NCI-H524 (cell line): ENCODE results near the gene PCBD1.
A peak's percentile ranks its signal among the peaks of the same experiment; 100 is the strongest.
"Not testable (repeated sequence)": the region's sequence is repeated elsewhere in the genome, so short reads cannot be mapped to it uniquely, and the experiment has no call there.

Source experiments
- DNase-seq, 2 experiments: peaks; one replicate each; lab custom pipeline; 2025; lab: John Stamatoyannopoulos, UW

The PCBD1 gene

DNA sequence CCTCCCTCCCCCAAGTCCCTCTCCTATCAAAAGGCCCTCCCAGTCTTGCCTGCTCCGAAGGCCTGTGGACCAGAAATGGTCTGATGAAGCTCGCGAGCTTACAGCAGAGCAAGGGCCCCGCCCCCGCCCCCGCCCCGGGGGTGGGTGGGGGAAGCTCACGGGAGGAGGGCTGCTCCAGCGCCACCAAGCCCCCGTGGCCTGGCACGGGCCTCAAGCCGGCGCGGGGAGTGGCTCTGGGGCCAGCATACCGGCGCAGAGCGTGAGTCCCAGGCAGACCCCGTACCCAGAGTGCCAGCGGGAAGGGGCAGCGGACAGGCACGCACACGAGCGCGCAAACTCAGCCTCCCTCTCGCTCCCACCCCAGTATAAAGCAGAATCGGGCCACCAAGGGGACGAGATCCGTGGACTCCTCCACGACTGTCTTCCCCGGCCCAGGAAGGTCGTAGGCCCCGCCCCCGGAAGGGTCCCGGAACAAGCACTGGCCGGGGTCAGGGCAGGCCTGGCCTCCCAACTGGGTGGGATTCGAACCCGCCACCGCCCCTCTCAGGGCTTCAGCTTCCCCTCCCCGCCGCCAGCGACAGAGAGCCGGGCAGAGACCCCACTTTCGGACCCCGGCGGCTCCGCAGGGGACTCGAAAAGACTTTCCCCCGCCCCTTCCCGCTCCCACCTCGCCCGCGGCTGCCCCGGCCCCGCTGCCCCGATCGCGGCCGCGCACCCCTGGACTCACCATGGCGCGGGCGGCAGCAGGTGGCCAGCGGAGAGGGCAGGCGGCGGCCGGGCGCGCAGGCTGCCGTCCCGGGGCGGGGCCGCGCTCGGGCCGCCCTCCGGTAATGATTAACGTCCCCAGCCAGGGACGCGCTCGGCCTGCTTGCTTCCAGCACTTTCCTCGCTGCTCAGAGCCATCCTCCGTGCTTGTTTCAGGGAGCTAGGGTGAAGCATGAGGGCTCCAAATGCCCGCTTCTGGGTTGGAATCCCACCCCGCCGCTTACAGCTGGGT, at the start of gene PCBD1:
PCBD1 (minus strand) TSS at position 762 of the 997 bp plus-strand sequence; CDS start at position 730, 32 bp downstream.
- peak in 1 of 2 experiments; percentile 32 for DNase-seq

DNA sequence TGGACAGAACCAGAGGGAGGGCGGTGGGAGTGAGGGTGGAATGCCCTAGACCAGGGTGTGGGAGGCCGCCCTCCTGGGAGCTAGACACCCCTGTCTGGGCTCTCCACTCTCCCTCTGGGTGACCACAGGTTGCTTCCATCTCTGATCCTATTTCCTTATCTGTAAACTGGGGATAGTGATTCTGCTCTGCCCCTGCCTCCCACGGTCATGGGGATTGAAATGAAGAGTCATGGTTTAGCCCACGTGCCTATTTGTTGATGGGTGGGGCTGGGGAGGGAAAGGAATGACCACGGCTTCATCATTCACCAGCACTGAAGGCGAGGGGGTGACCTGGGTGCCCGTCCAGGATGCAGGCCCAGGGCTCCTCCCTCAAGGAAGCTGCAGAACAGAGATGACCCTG, 49.3 kb upstream of the PCBD1 start:
- no peak for DNase-seq

DNA sequence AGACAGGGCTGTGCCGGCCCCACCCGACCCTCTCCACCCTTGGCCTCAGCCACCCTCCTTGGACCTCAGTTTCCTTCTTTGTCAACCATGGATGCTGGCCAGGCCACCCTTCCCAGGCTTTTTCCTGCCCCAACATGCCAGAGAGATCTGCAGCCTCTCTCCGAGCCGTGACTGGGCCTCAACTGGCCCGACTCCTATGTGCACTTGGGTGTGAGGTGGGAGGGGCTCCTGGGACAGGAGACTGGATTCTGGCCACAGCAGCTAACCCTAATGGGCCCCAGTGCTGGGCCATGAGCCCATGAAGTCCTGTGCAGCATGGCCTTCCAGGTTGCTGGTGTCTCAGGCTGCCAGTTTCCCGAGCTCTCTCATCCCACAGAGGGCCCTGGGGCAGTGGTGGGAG, 47.7 kb upstream of the PCBD1 start:
- DNase-seq, result no peak

DNA sequence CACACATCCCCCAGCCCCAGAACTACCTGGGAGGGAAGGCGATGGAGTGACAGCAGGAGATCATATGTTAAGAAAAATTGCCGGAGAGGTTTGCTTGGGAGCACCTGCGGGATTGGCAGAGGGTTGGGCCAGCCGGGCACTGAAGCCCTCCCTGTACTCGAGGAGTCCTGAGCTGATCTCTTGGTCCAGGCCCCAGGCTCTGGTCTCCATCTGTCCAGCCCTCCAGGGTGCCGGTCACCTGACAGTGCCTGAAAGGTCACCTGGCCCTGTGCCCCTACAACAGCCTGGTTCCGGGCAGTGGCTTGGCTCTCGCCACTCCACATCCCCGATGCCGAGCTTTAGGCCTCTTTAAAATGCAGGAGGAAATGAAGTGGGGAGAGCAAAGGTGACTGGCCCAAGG, 47.3 kb upstream of the PCBD1 start:
- no peak for DNase-seq

DNA sequence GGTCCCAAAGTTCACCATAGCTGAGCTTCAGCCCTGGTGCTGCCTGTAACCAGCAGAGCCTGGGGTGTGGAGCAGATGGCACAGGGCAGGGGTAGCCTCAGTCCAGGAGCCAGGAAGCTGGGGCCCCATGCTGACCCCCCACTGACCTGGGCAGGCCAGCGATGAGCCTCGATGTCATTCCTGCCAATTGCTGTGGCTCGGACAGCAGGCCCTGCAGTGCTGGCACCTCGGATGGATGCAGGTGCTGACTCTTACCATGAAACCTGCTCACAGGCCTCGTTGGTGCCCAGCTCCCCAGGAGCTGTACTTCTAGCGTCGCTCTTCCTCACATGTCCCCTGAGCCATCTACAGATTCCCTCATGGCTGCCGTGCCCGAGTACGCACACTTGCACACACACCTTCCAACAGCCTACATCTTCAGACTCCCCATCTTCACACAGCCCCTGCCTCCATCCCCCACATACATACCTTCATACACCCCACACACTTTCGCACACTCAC, 46.8 kb upstream of the PCBD1 start:
- no peak for DNase-seq

DNA sequence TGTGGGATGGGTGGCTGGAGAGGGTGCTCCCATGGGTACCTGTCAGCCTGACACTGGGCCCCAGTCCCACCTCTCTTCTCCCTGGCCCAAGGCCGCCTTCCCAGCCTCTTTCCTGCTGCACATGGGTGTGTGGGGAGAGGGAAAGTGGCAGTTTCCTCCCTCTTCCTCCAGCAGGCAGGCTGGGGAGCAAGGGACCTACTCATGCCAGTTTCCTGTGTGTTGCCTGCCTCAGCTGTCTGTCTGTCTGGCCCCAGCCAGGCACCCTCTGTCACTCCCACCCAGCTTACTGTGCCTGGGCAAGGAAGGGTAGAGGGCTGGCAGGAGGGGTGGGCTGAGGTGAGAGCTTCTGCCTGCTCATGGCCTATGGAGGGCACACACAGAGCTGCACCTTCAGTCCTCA, 46.3 kb upstream of the PCBD1 start:
- DNase-seq, result no peak

DNA sequence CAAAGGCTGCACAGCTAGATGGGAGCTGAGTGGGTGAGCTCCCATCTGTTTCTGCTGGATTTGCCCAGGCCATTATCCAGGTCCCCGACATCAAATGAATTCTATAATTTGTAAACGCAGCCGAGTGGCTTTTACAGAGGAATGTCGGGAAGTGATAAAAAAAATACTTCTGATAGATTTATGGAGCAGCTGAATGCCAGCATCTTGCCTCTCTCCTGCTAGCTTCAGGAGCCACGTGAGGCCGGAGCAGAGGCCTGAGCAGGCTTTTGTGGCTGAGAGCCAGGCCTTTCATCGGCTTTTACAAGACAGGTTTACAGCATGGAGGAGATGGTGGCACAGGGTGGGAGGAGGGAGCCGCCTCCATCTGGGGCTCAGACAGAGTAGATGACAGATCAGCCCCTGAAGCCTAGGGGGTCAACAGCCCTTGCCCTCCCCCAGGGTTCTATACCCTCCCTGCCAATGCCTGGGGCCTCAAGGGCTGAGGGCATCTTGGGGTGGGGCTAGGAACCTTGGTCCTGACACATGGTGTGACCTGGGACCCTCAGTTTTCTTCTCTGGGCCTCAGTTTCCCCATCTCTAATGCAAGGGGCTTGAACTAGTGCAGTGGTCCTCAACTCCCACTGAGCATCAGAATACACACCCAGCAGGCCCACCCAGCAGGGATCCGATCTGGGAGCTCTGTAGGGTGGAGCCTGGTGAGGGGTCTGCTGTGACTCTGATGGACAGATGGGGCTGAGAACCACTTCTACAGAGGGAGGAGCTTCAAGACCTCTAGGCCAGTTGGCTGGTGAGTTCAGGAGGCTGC, 44.2 kb upstream of the PCBD1 start:
- peak in 1 of 2 experiments; percentile 41 for DNase-seq

DNA sequence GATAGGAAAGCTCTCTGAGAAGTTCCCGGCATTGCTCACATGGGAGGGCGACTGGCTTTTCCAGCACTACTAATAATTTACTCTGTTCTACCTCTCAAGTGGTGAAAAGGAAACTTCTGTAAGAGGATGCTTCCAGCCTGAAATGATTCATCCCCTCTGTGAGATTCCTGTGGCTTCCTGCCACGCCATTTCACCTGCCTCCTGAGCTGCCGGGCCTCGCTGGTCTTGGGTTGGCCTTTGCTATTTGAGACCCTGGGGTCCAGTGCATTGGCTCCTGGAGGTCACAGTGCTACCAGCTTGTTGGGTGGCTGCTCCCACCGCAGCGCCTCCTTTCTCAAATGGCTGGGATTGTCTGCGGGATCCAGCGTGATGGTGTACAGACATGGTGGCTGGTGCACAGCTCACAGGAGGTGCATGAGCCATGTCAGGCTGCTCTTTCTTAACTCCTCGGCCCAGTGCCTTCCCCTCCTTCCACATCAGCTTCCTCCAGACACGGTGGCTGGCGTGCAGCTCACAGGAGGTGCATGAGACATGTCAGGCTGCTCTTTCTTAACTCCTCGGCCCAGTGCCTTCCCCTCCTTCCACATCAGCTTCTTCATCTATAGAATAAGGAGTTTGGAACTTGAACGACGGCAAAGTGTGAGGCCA, 42.9 kb upstream of the PCBD1 start:
- no peak for DNase-seq

DNA sequence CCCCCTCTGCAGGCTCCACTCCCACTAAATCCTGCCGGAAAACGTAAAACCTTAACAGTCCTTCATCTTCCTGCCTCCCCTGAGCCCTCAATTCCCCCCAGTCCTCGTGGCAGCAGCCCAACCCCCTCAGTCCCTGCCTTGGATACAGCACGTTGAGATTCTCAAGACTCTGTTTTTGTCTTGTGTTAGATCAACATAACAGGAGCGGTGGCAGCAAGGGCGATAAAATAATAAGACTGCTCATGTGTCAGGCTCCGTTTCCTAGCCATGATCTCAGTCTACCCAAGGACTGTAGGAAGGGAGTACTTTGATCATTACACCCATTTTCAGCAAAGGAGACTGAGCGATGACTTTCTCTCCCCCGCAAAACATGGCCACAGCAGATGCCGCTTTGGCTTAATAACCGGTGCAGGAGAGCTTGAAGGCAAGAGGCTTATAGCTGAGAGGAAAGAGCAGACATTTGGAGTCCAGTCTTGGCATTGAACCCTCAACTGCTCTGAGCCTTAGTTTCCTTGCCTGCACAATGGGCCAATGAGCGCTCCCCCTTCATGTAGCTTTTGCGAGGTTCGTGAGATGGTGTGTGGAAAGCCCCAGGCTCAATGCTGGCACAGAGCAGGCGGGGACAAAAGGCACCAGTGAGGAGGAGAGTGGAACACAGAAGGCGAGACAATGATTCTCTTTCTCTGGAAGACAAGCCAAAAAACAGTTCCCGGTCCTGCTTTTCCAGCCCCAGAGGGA, 42.1 kb upstream of the PCBD1 start:
- DNase-seq, result no peak

DNA sequence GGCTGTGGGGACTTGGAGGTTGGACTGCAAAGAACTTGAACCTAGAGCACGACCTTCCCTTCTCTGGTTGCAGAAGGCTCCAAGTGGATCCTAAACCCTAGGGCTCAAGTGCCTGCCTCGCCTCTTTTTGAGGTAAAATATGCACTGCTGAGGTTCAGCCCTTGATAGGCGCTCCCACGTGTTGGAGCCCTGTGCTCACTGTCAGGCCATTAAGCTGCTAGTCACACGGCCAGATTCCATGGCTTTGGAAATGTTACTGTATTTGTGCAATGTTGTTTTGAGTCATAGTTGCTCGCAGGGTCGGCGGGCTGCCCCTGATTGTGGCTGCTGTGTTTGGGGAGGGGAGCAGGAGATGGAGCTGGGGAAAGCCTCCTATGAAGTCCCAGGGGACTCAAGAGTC, 39.8 kb upstream of the PCBD1 start:
- DNase-seq, result no peak

DNA sequence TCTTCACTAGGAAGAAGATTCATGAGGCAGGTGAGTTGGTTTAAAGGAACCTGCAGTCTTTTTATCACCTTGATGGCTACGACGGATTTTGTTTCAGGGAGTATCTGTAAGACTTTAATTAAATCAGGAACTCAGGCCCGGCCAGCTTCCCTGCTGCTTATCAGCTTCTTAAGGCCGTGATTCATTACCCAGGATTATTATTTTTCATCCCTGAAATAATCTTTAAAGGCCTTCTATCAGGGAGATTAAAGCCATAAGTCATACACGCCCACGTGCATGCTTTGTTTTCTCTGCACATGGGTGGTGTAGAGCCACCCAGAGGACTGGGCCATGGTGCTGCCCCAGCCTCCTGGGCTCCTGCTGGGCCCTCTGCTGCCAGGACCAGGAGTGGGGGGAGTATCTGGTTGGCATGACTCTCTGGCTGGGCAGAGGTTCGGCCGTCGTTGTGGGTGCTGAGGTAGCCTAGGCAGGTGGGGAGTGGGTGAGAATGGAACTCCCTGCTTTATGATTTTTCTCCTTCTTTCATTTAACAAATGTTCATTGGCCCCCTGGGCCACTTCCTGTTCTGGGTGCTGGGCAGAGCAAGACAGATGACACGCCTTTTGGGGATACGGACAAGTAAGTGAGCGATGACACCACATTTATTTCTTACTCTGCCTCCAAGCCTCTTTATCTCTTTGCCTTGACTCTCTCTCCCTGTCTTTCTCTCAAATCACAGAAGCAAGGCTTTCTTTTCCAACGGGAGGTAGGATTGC, 39.0 kb upstream of the PCBD1 start:
- DNase-seq, result peak in 1 of 2 experiments; percentile 39

DNA sequence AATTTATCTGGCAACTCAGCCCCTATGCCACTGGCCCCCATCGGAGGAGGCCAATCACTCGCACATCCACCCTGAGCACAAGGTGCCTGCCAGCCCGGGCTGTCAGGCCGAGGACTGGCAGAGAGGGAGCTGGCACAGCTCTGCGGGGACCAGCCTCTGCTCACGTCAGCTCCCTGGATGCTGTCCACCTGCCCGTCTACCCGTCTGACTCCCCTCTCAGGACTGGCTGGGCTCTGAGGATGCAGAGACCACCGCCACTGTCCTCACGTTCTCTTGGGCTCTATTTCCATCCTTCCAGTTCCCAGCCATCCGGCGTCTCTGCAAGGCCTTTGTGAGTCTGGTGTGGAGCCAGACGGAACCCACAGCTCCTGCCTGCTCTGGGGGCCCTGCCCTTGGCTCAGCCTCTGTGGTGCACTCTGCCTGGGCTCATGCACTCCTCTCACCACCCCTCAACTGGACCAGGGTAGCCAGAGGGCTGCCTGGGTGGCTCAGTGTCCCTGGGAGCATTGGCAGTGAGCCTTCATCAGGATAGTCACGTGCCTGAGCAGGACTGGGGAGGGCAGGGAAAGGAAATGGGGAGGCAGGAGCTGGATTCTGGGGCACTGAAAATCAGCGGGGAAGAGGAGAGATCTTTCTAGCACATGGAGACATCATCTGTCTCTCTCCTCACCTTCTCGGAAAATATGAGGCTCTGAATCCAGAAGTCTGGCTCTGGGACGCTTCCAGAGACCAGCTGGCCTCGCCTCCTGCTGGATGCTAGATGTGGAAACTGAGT, 38.0 kb upstream of the PCBD1 start:
- no peak for DNase-seq

DNA sequence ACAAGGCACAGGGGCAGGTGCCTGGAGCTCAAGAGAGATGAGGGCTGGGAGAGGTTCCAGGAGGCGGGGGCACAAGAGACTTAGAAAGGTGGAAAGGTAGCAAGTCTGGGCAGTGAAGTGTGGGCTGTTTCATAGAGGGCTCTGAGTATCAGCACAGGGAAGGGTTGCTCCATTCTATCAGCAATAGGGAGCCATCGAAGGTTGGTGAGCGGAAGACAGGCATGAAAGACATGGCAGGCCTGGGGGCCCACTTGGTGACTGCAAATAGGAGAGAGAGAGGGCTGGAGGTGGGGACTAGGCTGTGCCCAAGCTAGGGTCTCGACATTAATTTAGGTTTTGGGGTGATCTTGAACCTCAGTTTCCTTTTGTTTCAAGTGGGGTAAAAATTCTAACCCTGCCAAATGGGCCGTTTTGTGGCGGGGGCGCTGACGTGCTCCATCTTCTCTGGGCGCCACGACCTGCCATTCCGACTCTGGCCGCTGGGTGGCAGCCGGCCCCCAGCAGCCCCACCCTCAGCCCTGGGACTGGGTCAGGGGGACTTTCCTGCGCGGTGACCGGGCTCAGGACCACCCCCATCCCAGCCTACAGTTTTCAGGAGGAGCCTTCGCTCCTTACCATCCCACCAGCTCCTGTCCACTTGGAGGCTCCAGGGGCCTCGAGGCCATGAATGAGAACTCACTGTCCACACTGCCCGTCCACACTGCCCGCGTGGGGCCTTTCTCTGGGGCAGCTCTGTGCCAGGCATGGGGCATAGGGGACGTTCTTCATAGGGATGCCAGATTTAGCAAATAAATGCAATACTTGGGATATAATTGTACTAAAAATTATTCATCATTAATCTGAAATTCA, 37.2 kb upstream of the PCBD1 start:
- peak in 1 of 2 experiments; percentile 5 for DNase-seq

DNA sequence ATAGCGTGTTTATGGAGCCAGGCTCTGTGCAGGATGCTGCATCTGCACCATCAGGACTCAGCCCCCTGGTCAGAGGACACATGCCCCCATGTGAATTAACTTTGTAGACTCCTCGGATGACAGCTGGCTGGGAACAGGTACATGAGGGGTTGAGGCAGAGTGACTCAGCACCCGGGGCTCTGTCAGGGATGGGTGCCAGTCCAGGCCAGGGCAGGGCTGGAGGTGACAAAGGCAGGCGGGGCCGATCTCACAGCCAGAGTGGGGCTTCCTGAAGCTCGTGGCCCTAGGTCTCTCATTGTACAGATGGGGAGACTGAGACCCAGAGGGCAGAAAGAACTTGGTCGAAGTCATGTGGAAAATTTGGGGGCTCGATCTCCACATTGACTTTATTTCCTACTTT, 35.3 kb upstream of the PCBD1 start:
- no peak for DNase-seq

DNA sequence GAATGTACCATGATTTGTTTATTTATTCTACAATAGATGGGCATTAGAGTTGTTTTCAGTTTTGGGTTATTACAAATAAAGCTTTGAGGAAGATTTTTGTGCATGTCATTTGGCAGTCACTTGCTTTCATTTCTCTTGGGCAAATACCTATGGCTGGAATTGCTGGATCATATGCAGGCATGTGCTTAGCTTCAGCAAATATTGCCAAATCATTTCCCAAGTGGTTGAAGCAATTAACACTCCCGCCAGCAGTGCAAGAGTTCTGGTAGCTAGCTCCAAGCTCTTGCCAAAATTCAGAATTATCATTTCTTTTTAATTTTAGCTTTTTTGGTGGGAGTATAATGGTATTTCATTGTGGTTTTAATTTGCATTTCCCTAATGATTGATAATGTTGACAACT, 32.9 kb upstream of the PCBD1 start:
- DNase-seq, result no peak

DNA sequence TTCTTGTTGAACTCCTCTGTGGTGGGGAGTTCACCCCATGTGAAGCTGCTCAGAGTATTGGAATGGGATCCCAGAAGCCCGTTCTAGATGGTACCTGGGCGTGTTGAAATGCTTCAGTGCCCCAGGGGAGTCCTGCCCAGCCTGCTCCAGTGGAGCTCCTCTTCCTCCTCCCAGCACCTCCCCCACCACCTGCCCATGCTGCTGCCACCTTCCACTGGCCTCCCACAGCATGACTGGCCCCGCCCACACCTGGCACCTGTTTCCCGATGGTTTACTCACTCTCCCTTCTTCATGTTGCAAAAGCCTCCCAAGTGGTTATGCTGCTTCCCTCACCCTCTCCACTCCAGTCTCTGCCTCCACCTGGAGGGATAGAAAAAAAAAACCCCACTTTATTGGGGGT, 32.2 kb upstream of the PCBD1 start:
- no peak for DNase-seq

DNA sequence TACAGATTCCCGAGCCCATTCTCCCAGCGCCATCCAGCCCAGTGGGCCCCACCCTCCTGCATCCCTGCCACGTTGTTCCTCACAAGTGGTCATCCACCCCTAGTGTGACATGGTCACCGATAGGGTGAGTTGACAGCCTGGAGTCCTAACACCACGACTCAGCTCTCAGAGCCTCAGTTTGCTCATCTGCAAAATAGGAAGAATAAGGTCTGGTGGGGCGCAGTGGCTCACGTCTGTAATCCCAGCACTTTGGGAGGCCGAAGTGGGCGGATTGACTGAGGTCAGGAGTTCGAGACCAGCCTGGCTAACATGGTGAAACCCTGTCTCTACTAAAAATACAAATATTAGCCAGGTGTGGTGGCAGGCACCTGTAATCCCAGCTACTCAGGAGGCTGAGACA, 31.5 kb upstream of the PCBD1 start:
- not testable (repeated sequence) for DNase-seq

DNA sequence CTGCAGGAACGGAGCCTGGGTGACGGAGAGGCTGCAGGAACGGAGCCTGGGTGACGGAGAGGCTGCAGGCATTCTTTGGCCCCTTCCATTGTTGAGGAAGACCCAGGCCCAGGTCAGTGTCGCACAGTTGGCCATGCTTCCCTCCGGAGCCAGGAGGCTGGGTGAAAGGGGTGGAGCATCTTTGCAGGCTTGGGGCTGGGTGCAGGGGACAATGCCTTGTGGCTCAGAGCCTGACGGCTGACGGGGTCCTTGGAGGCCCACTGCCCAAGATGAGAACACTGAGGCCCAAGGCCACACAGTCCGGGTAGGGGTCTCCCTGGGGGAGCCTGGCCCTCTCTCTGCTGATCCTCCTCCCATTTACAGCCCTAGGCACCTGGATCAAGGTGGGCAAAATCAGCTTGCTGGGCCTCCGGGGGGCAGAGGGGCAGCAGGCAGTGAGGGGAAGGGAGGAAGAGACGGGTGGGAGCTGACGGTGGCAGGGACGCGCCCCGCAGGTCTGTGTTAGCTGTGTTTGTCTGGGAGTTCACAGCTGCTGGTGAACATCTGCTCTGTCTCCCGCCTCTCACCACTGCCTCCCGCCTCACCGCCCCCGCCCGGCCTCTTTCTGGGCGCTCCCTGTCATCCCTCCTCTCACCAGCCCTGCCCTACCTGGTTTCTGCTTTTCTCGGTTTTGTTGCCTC, 30.6 kb upstream of the PCBD1 start:
- DNase-seq, result peak in 1 of 2 experiments; percentile 48
